Pancreas (tissue), 10 donors: ENCODE data around the gene MCF2L2. TPM values are rescaled to one million over a fixed set of nuclear protein-coding genes. Genes with fewer than 3 reads are reported as not detected.

ENCODE experiments used
- ATAC-seq, 4 donors: fragments of 200-7000 bp; cut with Tn5 transposase; one replicate each; pipeline versions ENCODE4 v1.8.0 to v1.9.1; 2020; ENCODE audit warnings: mild to moderate bottlenecking in 4 of 4, moderate library complexity in 4 of 4
- DNase-seq, 6 donors: peaks; one replicate each; pipeline ENCODE4 v3.0.0-alpha.2; 2020
- FAIRE-seq: peaks from 2 replicates; lab custom pipeline; 2012; peaks lifted over from hg19 to GRCh38; lab: Jason Lieb, UNC
- H3K27ac ChIP-seq, 4 donors: fragments of 200-600 bp; sonication (generic); 1 replicate in 3 of 4; 2 replicates in 1 of 4; pipeline versions ENCODE4 v1.5.0 to v1.8.0; 2020
- H3K27me3 ChIP-seq, 4 donors: fragments of 200-600 bp; one replicate each; pipeline ENCODE4 v1.8.0; 2021
- H3K36me3 ChIP-seq, 3 donors: fragments of 200-600 bp; sonication (generic) in 1 of 3; one replicate each; pipeline versions ENCODE4 v1.5.0 to v1.8.0; 2020 to 2021
- H3K4me1 ChIP-seq, 3 donors: fragments of 200-600 bp; one replicate each; pipeline ENCODE4 v1.8.0; 2021
- H3K4me3 ChIP-seq, 4 donors: fragments of 200-600 bp; sonication (generic) in 2 of 4; one replicate each; pipeline versions ENCODE4 v1.5.0 to v1.8.0; 2020 to 2021
- H3K9me3 ChIP-seq, 4 donors: fragments of 200-600 bp; one replicate each; pipeline ENCODE4 v1.8.0; 2021
- CTCF ChIP-seq, 4 donors: fragments of 200-600 bp; sonication (generic) in 3 of 4; IDR thresholded peaks; one replicate each; pipeline versions ENCODE4 v1.5.0 to v1.8.0; 2021; ENCODE audit warnings: antibody characterized with exemption in 4 of 4
- WGBS, 2 donors: extraction: QIAGEN DNeasy Blood & Tissue Kit; methylation state at CpG; one replicate each; pipeline ENCODE4 v1.1.7; 2013; 5-methylcytosine and 5-hydroxymethylcytosine counted together
- intact Hi-C, 3 donors: fragments of 100-400 bp; cut with DNase I; formaldehyde crosslinking; loops; one replicate each; pipeline versions ENCODE4 v1.11.1 to v1.14.2; 2022
- polyA plus RNA-seq, 2 donors: library from polyadenylated mRNA; stranded (reverse); fragments of 200-250 nt; gene quantifications; one replicate each; pipeline ENCODE4 v1.2.3, GENCODE V29; 2013
- total RNA-seq, 6 donors: library from RNA; stranded (reverse); fragmentation: NEBNext Ultra II Directional in 4 of 6; extraction: Animal tissue kit (Norgen Biotek cat#: 25700) in 4 of 6; gene quantifications; one replicate each; pipeline versions ENCODE4 v1.2.1 to v1.2.4, GENCODE V29; 2021 to 2023
- donor health status: healthy with polysubstance abuse.
- donor health status: DM: no; HTN: no; CAD: no; lungs with moderate emphysema.
- donor health status: DM: no; HTN: no; CAD: no.
- donor health status: control.
- donor health status: control.
- donor health status: Bipolar disorder and iron deficiency.
- donor health status: DM: yes; HTN: yes; CAD: no.
- donor health status: DM: no; HTN: no; CAD: no.
- donor health status: DM: no; HTN: no; CAD: no.
- donor health status: DM: yes; HTN: yes; CAD: no.

The MCF2L2 gene
- total and polyA plus RNA-seq, 8 donors = 0.54 to 2.0 (median 0.97) TPM

- no peaks in the 10 kb centered on the region for H3K27me3 ChIP-seq
- no peaks in the 10 kb centered on the region for H3K9me3 ChIP-seq
- intact Hi-C loops = no loop called here
- no peak for TF ChIP-seq CTCF (IDR thresholded peaks at IDR 0.05)
- H3K4me3 ChIP-seq = no peak overlapping the region
- 85 to 89% methylated on average over 5 of the region's 5 CpGs for WGBS, 2 donors
- peaks cover 0 to 15% (median 7%) of the 10 kb centered on the region in 3 donors for H3K4me1 ChIP-seq
- ATAC-seq = no peak
- H3K36me3 ChIP-seq = no peaks in the 10 kb centered on the region
- no peak overlapping the region for H3K27ac ChIP-seq
- no peak for FAIRE-seq
- no peak for DNase-seq
Measured at GRCh38 chr3:183308751-183309150, 119.7 kb downstream of the MCF2L2 start.

GRCh38 chr3:183307749-183308148, 120.7 kb downstream of the MCF2L2 start:
- DNase-seq (no peak), FAIRE-seq (no peak), ATAC-seq (peak in 1 of 4 donors; percentile 5)
- intact Hi-C loops = no loop called here
- Histone ChIP-seq H3K9me3 (no peaks in the 10 kb centered on the region), H3K4me1 (peaks cover 0 to 15% (median 7%) of the 10 kb centered on the region in 3 donors), H3K36me3 (no peaks in the 10 kb centered on the region), H3K27ac (peak overlapping the region in 2 of 4 donors; percentile 75 to 89), H3K27me3 (no peaks in the 10 kb centered on the region), H3K4me3 (no peak overlapping the region)
- 62 to 65% methylated on average over 2 of the region's 2 CpGs for WGBS, 2 donors
- TF ChIP-seq CTCF (IDR thresholded peaks at IDR 0.05) = no peak

- intact Hi-C loops = no loop called here
- H3K4me3 ChIP-seq = no peak overlapping the region
- H3K36me3 ChIP-seq = no peaks in the 10 kb centered on the region
- DNase-seq (peak; percentile 77 to 87 (median 82)), FAIRE-seq (no peak), ATAC-seq (peak; percentile 96 to 98 (median 97))
- H3K4me1 ChIP-seq = peaks cover 0 to 15% (median 7%) of the 10 kb centered on the region in 3 donors
- 29 to 36% methylated on average over 9 of the region's 9 CpGs for WGBS, 2 donors
- peak overlapping the region; percentile 26 to 89 (median 64) for H3K27ac ChIP-seq
- no peaks in the 10 kb centered on the region for H3K9me3 ChIP-seq
- no peak for TF ChIP-seq CTCF (IDR thresholded peaks at IDR 0.05)
- no peaks in the 10 kb centered on the region for H3K27me3 ChIP-seq
Measured at GRCh38 chr3:183306798-183307671, 121.4 kb downstream of the MCF2L2 start.

- H3K4me1 ChIP-seq = peaks cover 0 to 19% (median 7%) of the 10 kb centered on the region in 3 donors
- TF ChIP-seq CTCF (IDR thresholded peaks at IDR 0.05) = no peak
- no peak overlapping the region for H3K4me3 ChIP-seq
- ATAC-seq (no peak), FAIRE-seq (no peak), DNase-seq (no peak)
- intact Hi-C loops = no loop called here
- no peaks in the 10 kb centered on the region for H3K36me3 ChIP-seq
- 72 to 83% methylated on average over 2 of the region's 2 CpGs for WGBS, 2 donors
- no peak overlapping the region for H3K27ac ChIP-seq
- no peaks in the 10 kb centered on the region for H3K9me3 ChIP-seq
- no peaks in the 10 kb centered on the region for H3K27me3 ChIP-seq
Measured at GRCh38 chr3:183303690-183304089, 124.7 kb downstream of the MCF2L2 start.
